Stimulated activated CD4-positive, alpha-beta T cell treated with anti-CD3 and anti-CD28 coated beads, Interleukin-15, amount 100 ng/mL, for 1 hour (primary cell): ENCODE data around the gene CYB561.

Experiments used
- DNase-seq, 2 donors: peaks; one replicate each; pipeline ENCODE4 v3.0.0-alpha.2; 2020; ENCODE audit warnings: low read depth in 1 of 2, low spot score in 1 of 2

Gene CYB561

DNA sequence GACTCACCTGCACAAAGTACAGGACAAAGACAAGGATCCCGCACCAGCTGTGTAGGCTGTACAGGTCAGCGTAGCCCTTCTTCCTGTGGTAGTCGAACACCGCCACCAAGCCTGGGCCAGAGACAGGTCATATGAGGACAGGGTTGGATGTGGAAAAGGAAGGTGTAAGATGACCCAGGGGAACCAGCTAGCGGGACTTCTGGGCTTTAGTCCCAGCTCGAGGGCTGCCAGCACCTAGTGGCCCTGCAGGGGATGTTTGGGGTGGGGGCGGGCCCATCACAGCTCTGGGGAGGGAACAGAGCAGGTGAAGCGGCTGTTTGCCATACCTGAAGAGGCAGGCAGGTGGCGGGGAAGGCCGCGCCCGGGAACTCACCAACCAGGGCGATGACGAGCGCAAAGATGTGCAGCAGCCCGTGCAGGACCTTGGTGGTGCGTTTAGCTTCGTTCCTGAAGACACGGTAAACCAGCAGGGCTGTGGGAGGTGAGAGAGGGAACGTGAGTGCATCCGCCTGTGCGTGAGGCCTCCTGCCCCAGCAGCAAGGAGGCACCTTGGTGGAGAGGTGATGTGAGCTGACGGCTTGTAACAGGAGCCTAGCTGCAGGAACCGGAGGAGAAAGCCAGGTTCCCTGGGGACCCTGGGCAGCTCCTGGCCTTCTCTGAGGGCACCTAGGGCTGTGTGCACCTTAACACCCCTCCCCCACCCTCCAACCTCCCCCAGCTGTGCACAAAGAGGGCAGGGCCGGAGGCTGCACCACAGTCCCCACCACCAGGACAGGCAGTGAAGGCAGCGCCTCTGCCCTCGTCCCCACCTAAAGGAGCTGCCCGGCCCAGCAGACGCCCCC is 10.2 kb downstream of the CYB561 start:
- DNase-seq: no peak

DNA sequence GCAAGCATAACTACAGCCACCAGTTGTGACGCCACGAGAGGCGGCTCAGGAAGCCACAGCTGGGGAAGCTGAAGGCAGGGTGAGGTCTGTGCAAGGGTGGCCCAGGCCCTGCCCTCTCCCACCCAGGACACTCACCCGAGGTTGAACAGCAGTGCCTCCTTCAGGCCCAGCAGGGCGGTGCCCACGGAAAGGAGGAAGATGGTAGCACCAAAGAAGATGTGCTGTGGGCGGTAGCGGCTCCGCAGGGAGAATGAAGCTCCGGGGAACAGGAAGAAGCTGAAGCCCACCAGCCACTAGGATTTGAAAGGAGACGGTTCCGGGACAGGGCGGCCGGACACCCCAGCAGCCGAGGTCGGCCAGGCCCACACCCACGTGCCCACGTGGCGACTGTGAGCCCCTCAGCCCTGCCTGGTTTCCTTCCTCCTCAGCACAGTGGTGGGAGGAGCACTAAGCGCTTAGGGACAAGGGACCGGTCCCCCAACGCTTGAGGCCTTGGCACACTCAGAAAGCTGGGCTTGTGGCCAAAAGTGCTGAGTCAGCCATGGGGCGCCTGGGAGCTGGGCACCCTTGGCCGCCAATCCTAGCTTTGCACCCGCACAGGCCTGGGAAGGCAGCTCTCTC is 11.0 kb downstream of the CYB561 start:
- DNase-seq: no peak

GRCh38 chr17:63433746-63434591 is 12.1 kb downstream of the CYB561 start:
- no peak for DNase-seq

DNA sequence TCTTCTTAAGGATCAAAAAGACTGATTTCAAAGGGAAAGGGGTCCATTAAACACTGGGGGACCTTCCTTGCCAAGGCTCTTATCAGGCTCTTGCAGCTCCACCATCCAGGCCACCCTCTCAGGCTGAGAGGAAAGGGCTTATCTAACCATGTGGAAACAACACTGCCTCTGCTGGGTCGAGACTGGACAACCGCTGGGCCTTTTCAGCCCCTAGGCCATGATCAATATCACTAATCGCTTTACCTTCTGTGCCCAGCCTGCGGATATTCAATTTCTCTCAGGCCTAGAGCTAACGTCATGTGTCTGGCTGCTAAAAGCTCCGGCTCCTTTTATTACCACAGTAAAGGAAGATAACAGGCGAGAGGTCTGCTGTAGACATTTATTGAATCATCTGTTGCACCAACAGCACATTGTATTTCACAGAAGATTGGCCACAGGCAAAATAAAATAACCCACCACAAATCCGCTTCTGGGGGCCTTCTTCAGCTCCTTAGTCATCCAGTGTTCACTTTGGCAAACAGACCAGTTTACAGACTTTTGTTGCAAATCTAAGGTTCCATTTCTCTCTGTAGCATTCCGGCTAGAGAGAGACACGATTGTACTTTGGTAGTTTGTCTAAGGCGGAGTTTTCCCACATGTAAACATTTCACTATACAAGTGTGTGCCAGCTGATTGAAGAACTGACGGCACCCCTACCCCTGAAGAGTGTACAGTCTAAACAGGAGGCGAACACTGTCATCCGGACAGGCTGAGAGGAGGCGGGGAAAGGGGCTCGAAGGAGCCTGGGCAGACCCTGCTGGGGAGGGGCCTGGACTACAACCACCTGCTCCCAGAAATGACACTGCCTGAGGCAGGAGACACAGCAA is 13.9 kb downstream of the CYB561 start:
- DNase-seq: no peak

- no peak for DNase-seq
Measured at GRCh38 chr17:63431618-63431938, 14.5 kb downstream of the CYB561 start.

DNA sequence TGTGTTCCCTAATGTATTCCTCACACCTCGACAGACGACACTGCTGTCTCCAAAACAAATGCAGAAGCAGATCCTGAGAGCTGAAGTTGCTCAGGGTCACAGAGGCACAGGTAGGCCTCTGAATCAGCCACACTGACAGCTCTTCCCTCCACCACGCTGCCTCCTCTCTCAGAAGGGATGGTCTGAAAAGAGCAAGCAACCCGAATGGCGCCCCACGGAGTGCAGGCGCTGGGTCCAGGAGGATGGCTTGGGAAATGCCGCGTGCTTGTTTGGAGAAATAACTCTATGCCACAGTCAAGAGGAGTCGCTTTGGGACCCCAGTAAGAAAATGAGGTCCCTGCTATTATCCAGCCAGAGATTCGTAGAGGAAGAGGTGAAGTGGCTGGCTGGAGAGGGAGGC is 15.9 kb downstream of the CYB561 start:
- no peak for DNase-seq

DNA sequence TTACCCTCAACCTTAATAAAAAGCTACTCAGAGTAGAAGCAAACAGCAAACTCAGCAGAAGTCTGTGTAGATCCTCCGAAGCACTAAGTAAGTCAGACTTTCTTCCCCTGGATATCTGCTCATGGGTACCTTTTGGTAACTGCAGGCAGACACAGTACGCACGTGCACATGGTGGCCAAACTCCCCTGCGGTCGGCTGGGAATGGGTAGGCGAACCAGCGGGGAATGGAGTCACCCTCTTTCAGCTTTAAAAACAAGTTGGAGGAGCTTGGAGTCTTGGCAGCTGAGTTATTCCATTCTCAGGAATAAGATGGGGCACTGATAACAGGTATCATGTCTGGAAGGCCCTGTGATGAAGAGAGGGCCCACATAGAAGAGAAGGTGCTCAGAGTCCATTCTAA is 16.3 kb downstream of the CYB561 start:
- DNase-seq: no peak

- DNase-seq: no peak
Measured at GRCh38 chr17:63426917-63427308, 19.2 kb downstream of the CYB561 start.

DNA sequence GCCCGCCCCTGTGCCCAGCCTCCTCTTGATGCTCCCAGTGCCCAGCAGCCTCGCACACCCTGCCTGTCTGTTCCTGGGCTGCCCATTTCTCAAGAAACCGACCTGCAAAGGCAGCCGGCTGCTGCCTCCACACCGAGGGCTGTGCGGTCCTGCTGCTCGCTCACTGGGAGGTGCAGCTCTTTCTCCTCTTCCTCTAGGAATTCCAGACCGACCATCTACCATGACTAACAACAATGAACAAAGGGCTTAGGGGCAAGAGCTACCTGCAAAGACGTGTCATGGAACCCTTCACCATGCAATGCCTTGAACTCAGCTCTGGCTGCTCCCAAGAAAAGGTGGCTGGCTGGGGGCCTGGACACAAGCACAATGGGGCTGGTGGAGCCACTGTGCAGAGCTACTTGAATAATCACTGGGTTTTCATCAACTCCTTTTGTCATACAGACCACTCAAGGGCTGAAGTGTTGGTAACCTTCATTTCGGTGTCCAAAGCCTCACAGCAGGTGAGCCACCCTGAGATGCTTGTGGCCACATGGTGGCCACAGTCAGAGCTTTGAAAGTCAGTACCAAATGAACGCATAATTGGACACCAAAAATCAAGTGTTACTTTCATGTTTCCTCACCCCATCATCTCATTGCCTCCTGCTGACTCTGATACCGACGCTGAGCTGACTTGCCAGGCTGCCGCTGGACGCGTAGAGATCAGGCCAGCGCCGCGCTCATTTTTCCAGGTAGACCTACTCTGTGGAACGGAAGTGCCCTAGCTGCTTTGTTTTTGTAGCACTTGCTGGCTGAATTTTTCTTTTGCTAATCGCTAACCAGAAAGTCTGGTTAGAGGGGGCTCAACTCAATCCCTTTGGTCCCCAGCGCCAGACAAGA is 19.8 kb downstream of the CYB561 start:
- DNase-seq: no peak

- peak; percentile 39 to 43 for DNase-seq
Measured at GRCh38 chr17:63425483-63425882, 20.6 kb downstream of the CYB561 start.

DNA sequence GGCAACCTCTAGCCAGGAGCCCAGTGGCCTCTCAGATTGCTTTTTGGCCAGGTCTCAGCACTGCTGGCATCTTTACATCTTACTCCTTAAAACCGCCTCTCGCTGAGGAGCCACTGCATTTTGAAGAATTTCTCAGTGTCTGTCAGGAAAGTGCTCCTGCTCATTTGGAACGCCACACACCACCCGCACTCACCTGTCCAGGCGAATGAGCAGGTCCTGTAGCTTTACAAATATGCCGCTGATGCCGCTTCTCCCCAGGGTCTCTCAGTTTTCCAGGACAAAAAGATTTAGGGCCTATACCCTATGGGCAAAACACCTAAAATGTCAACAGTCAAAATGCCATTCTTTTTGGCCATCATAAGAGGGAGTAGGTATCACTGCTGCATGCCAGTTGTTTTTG is 22.1 kb downstream of the CYB561 start:
- no peak for DNase-seq

GRCh38 chr17:63423251-63423950 is 22.7 kb downstream of the CYB561 start:
- DNase-seq: no peak

GRCh38 chr17:63421681-63422645 is 24.1 kb downstream of the CYB561 start:
- DNase-seq: no peak

DNA sequence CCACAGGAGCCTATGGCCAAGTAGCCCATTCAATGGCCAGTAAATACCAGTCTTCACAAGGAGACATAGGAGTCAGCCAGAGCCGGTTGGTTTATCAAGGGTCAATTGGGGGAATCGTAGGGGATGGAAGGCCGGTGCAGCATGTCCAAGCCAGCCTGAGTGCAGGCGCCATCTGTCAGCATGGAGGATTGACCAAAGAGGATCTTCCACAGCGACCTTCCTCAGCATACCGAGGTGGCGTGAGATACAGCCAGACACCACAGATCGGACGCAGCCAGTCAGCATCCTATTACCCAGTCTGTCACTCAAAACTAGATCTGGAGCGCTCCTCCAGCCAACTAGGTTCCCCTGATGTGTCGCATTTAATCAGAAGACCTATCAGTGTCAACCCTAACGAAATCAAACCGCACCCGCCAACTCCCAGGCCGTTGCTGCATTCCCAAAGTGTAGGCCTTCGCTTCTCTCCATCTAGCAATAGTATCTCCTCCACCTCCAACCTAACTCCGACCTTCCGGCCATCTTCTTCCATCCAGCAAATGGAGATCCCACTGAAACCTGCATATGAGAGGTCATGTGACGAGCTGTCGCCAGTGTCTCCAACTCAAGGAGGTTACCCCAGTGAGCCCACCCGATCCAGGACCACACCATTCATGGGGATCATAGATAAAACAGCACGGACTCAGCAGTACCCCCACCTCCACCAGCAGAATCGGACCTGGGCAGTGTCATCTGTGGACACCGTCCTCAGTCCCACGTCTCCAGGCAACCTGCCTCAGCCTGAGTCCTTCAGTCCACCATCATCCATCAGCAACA is 25.0 kb downstream of the CYB561 start:
- no peak for DNase-seq

DNA sequence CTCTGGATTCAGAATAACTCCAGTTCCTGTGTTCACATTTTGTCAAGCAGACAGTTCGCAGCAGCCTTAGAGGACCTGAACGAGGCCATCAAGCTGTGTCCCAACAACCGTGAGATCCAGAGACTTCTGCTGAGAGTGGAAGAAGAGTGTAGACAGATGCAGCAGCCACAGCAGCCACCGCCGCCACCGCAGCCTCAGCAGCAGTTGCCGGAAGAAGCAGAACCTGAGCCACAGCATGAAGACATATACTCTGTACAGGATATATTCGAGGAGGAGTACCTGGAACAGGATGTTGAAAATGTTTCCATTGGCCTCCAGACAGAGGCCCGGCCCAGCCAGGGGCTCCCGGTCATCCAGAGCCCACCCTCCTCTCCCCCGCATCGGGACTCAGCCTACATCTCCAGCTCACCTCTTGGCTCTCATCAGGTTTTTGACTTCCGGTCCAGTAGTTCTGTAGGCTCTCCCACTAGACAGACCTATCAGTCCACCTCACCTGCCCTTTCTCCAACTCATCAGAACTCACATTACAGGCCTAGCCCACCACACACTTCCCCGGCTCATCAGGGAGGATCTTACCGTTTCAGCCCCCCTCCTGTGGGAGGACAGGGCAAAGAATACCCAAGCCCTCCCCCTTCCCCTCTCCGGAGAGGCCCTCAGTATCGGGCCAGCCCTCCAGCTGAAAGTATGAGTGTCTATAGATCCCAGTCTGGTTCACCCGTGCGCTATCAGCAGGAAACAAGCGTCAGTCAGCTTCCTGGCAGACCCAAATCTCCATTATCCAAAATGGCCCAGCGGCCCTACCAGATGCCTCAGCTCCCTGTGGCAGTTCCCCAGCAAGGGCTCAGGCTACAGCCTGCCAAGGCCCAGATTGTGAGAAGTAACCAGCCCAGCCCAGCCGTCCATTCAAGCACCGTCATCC is 25.9 kb downstream of the CYB561 start:
- DNase-seq: no peak

DNA sequence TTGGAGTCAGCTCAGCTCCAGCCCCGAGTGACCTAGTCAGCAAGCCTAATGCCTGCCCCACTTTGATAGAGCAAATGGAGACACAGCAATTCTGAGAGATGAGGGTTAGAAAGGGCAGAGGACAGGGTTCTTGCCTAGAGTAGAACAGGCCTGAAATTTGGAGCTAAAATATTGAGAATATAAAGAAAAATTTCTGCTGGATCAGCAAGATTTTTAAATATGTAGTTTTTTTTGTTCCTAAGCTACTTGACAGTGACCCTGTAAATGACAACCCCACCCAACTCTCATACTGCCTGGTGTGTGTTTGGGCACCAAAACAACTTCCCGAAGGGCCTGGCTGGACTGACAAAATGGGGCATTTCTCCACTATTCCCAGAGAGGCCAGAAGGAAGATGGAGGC is 26.7 kb downstream of the CYB561 start:
- no peak for DNase-seq
